ENCODE measurements around the gene ST3GAL4.
"Not testable (repeated sequence)": the region's sequence is repeated elsewhere in the genome, so short reads cannot be mapped to it uniquely, and the experiment has no call there.

ST3GAL4 gene

GRCh38 chr11:126345759-126346585 lies 9.5 kb upstream of the ST3GAL4 start:
- no peak for DNase-seq (ENCODE audit: low read depth in 2 of 2)

- DNase-seq (ENCODE audit: low read depth in 2 of 2), result no peak
These were observed 8.9 kb upstream of the ST3GAL4 start for GRCh38 chr11:126346586-126346940.

- DNase-seq (ENCODE audit: low read depth in 2 of 2), result not testable (repeated sequence)
These were observed 8.5 kb upstream of the ST3GAL4 start for GRCh38 chr11:126346946-126347345.

- DNase-seq (ENCODE audit: low read depth in 2 of 2), result no peak
These were observed 7.5 kb upstream of the ST3GAL4 start for GRCh38 chr11:126347751-126348668.

GRCh38 chr11:126348806-126349582 lies 6.5 kb upstream of the ST3GAL4 start:
- no peak for DNase-seq (ENCODE audit: low read depth in 2 of 2)

- no peak for DNase-seq (ENCODE audit: low read depth in 2 of 2)
These were observed 4.7 kb upstream of the ST3GAL4 start for GRCh38 chr11:126350836-126351235.

GRCh38 chr11:126352163-126352562 lies 3.3 kb upstream of the ST3GAL4 start:
- no peak for DNase-seq (ENCODE audit: low read depth in 2 of 2)

- no peak for DNase-seq (ENCODE audit: low read depth in 2 of 2)
These were observed 2.3 kb upstream of the ST3GAL4 start for GRCh38 chr11:126352934-126353801.

- DNase-seq (ENCODE audit: low read depth in 2 of 2), result no peak
These were observed 709 bp upstream of the ST3GAL4 start for GRCh38 chr11:126354631-126355323.

- no peak for DNase-seq (ENCODE audit: low read depth in 2 of 2)
These were observed 726 bp downstream of the ST3GAL4 start for GRCh38 chr11:126355926-126356897.

- DNase-seq (ENCODE audit: low read depth in 2 of 2), result no peak
These were observed 1.8 kb downstream of the ST3GAL4 start for GRCh38 chr11:126357055-126357962.

- DNase-seq (ENCODE audit: low read depth in 2 of 2), result no peak
These were observed 2.7 kb downstream of the ST3GAL4 start for GRCh38 chr11:126357969-126358762.

GRCh38 chr11:126358763-126359160 lies 3.3 kb downstream of the ST3GAL4 start:
- no peak for DNase-seq (ENCODE audit: low read depth in 2 of 2)

GRCh38 chr11:126359431-126360048 lies 4.1 kb downstream of the ST3GAL4 start:
- no peak for DNase-seq (ENCODE audit: low read depth in 2 of 2)

GRCh38 chr11:126360049-126360446 lies 4.6 kb downstream of the ST3GAL4 start:
- DNase-seq (ENCODE audit: low read depth in 2 of 2), result no peak

GRCh38 chr11:126361400-126361799 lies 5.9 kb downstream of the ST3GAL4 start:
- no peak for DNase-seq (ENCODE audit: low read depth in 2 of 2)

Measured in stimulated activated CD4-positive, alpha-beta T cell treated with anti-CD3 and anti-CD28 coated beads, Interleukin-1b, Interleukin-23, amount 100 ng/mL, for 4 hours (primary cell).